ENCODE data around the gene RGS7. TPM values are rescaled to one million over a fixed set of nuclear protein-coding genes. Genes with fewer than 3 reads are reported as not detected.

The RGS7 gene
- total and polyA plus RNA-seq, 10 donors: 0.09 to 1.8 (median 0.72) TPM; not detected in 1

DNA sequence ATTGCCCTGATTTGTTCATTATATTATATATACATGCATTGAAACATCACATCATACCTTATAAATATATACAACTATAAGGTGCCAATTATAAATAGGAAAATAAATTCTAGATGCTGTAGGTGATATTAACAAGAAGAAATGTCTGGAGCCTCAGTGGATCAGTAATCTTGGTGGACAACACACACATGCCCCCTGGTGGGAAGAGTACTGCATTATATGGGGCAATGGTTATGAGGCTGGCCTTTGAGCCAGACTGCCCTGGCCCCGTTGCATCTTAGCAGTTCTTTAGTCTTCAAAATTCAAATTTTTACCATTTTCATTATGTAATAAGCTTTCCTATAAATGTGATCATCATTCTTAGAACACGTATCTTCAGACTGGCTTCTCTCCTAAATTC is 410.1 kb downstream of the RGS7 start:
- TF ChIP-seq, protein P1, sequence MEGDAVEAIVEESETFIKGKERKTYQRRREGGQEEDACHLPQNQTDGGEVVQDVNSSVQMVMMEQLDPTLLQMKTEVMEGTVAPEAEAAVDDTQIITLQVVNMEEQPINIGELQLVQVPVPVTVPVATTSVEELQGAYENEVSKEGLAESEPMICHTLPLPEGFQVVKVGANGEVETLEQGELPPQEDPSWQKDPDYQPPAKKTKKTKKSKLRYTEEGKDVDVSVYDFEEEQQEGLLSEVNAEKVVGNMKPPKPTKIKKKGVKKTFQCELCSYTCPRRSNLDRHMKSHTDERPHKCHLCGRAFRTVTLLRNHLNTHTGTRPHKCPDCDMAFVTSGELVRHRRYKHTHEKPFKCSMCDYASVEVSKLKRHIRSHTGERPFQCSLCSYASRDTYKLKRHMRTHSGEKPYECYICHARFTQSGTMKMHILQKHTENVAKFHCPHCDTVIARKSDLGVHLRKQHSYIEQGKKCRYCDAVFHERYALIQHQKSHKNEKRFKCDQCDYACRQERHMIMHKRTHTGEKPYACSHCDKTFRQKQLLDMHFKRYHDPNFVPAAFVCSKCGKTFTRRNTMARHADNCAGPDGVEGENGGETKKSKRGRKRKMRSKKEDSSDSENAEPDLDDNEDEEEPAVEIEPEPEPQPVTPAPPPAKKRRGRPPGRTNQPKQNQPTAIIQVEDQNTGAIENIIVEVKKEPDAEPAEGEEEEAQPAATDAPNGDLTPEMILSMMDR (IDR thresholded peaks at IDR 0.05 in 8 of 11, conservative IDR thresholded peaks at IDR 0.05 in 3 of 11): peak in 4 of 11 experiments; percentile 6 to 26 (median 16)
- TF ChIP-seq POLR2AphosphoS5 (IDR thresholded peaks at IDR 0.05): no peak
- no peaks in the 10 kb centered on the region for H3K4me1 ChIP-seq
- no peaks in the 10 kb centered on the region for H3K9me3 ChIP-seq
- 83 to 90% (median 85%) methylated on average over 2 of the region's 2 CpGs for WGBS, 5 donors
- H3K4me3 ChIP-seq: no peak overlapping the region
- intact Hi-C loops (cut with DNase I; ENCODE audit: low total_unique reads): no loop called here
- no peak overlapping the region for H3K27ac ChIP-seq
- no peak for DNase-seq
- H3K27me3 ChIP-seq (replicated peaks in 1 of 7): no peaks in the 10 kb centered on the region
- no peaks in the 10 kb centered on the region for H3K36me3 ChIP-seq

DNA sequence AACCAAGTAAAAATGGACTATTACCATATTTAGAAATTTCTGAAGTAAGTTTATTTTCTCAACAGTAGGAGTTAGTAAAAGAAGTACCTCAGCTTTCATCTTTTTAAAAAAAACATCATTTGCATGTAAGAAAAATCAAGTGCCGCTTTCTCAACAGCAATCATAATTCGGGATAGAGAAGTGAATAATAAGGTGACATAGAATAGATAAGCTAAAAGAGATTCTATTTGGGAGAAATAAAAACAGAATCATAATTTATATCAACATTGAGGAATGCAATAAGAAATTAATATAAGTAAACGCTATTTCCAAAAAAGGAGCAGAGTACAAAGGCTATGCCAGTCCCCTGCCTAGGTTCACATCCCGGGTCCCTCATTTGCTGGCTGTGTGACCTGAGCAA is 414.1 kb downstream of the RGS7 start:
- Histone ChIP-seq H3K4me3 (no peak overlapping the region), H3K27ac (no peak overlapping the region), H3K36me3 (no peaks in the 10 kb centered on the region), H3K27me3 (replicated peaks in 1 of 7) (no peaks in the 10 kb centered on the region), H3K9me3 (peaks cover 0 to 19% (median 6%) of the 10 kb centered on the region in 8 donors), H3K4me1 (no peaks in the 10 kb centered on the region)
- no peak for DNase-seq
- intact Hi-C loops (cut with DNase I; ENCODE audit: low total_unique reads): no loop called here
- WGBS, 5 donors: 89 to 95% (median 91%) methylated on average over 4 of the region's 4 CpGs
- TF ChIP-seq POLR2A (IDR thresholded peaks at IDR 0.05): no peak
- TF ChIP-seq, protein P1 (IDR thresholded peaks at IDR 0.05 in 8 of 11, conservative IDR thresholded peaks at IDR 0.05 in 3 of 11): no peak
- no peak for TF ChIP-seq POLR2AphosphoS5 (IDR thresholded peaks at IDR 0.05)

DNA sequence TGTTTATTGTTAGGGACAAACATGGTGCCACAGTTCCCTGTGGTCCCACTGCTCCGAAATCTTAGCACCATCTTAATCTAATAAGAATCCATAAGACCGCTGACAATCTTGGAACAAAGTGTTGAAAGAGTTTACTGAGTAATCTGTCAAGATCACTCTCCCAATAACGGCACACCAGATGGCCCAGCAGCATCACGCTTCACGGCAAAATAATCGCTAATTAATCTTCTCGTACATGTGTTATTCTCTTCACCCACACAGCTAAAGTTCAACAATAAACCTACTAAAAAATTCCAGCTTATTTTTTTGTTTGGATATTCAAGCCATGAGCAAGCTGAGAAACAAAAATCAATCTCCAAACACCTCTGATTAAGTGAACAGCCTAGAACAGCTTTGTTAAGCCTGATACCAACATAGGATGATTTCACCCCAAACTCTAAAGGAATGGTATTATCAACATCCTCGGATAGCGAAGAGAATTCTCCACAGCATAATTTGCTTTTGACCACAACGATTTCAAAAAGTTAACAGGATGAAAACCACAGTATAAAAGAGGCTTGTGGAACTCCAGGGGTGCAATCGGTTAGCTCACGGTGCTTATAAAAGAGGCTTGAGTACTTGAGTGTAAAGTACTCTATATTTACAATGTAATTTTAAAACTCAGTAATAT is 415.2 kb downstream of the RGS7 start:
- intact Hi-C loops (cut with DNase I; ENCODE audit: low total_unique reads): no loop called here
- TF ChIP-seq POLR2AphosphoS5 (IDR thresholded peaks at IDR 0.05) (no peak), POLR2A (IDR thresholded peaks at IDR 0.05) (no peak)
- TF ChIP-seq, protein P1 (IDR thresholded peaks at IDR 0.05 in 8 of 11, conservative IDR thresholded peaks at IDR 0.05 in 3 of 11): no peak
- no peaks in the 10 kb centered on the region for H3K27me3 ChIP-seq (replicated peaks in 1 of 7)
- H3K4me1 ChIP-seq: no peaks in the 10 kb centered on the region
- no peak overlapping the region for H3K4me3 ChIP-seq
- no peaks in the 10 kb centered on the region for H3K36me3 ChIP-seq
- WGBS, 5 donors: 78 to 85% (median 80%) methylated on average over 12 of the region's 12 CpGs
- peaks cover 0 to 29% (median 16%) of the 10 kb centered on the region in 8 donors for H3K9me3 ChIP-seq
- H3K27ac ChIP-seq: no peak overlapping the region
- DNase-seq: no peak

DNA sequence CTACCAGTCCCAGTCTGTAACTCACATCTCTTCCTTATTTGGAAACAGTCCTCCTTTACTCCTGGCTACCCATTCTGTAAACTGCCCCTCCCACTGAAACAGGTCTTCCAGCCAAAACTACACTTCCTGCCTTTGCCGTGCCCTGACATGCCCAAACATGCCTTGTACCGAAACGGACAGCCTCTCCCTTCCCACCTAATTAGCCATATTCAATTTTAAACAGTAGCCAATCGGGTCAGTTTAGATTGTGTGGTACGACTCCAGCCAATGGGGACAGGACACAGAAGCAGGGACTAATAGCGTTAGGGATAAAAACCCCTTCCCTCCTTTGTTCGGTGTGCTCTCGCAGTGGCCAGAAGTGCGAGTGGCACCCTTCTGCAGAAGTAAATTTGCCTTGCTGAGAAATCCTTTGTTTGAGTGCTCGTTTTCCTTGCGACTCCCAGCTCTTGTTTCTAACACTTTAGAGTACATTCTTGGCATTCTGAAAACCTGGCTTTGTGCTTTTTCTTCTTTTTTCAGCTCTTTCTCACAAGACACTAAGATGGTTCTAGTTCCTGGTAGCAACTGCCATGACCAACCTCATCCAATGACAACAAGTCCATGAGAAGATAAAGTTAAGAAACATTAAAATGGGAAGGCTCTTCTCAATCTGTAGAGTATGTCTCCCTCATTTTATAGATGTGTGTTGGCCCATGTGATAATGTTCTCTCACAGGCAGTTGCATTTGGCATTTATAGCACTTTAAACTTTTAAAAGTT is 419.9 kb downstream of the RGS7 start:
- no peak for DNase-seq

More for the DNA sequence above, 419.9 kb downstream of the RGS7 start:
- TF ChIP-seq POLR2AphosphoS5 (IDR thresholded peaks at IDR 0.05) (no peak), POLR2A (IDR thresholded peaks at IDR 0.05) (no peak)
- TF ChIP-seq, protein P1 (IDR thresholded peaks at IDR 0.05 in 8 of 11, conservative IDR thresholded peaks at IDR 0.05 in 3 of 11): no peak
- H3K36me3 ChIP-seq: no peaks in the 10 kb centered on the region
- 84 to 96% (median 90%) methylated on average over 11 of the region's 11 CpGs for WGBS, 5 donors
- peaks cover 0 to 47% (median 28%) of the 10 kb centered on the region in 8 donors for H3K9me3 ChIP-seq
- H3K4me3 ChIP-seq: no peak overlapping the region
- H3K4me1 ChIP-seq: no peaks in the 10 kb centered on the region
- intact Hi-C loops (cut with DNase I; ENCODE audit: low total_unique reads): no loop called here
- no peaks in the 10 kb centered on the region for H3K27me3 ChIP-seq (replicated peaks in 1 of 7)
- H3K27ac ChIP-seq: no peak overlapping the region
